HCT116 (cell line): ENCODE measurements around the gene HOMER2. TPM values are rescaled to one million over a fixed set of nuclear protein-coding genes. Genes with fewer than 3 reads are reported as not detected.

Source experiments
- ATAC-seq: fragments of 200-7000 bp; cut with Tn5 transposase; 2 replicates; pipeline ENCODE4 v1.9.1; 2020; ENCODE audit warnings: mild to moderate bottlenecking, moderate library complexity
- BruUV-seq: library from RNA; stranded (reverse); fragments of 400-500 nt; replicated peaks from 2 replicates; lab custom pipeline; 2021; lab: Mats Ljungman, UMichigan
- CTCF ChIA-PET: fragments of 300-600 bp; sonication (Branson Sonifier 250); formaldehyde crosslinking; loops from one replicate; lab custom pipeline; 2021; ENCODE audit warnings: antibody characterized with exemption; lab: Charles Lee
- POLR2A ChIA-PET: fragments of 300-600, 350-600 bp; sonication (Branson Sonifier 250); formaldehyde crosslinking; loops from one replicate; lab custom pipeline; 2021; ENCODE audit warnings: antibody characterized with exemption; lab: Charles Lee
- RAD21 ChIA-PET, 2 experiments: fragments of 300-600 bp; sonication (Branson Sonifier 250); formaldehyde crosslinking; loops; one replicate each; lab custom pipeline; 2023; ENCODE audit warnings: low total read pairs in 2 of 2; ENCODE audit not compliant: uncharacterized antibody in 2 of 2, unreplicated experiment in 2 of 2, low non-redundant PET in 1 of 2; lab: Charles Lee
- DNase-seq: peaks from one replicate; pipeline ENCODE4 v3.0.0-alpha.2; 2010; ENCODE audit warnings: low read depth, low spot score
- H2AFZ ChIP-seq: fragments of 200-600 bp; shearing (Covaris generic), sonication (generic); 2 replicates; pipeline ENCODE4 v1.6.1; 2017; ENCODE audit warnings: low read depth, mixed run types, mixed read lengths, antibody characterized with exemption, low read length; ENCODE audit not compliant: poor library complexity, severe bottlenecking
- H3K27ac ChIP-seq: 2 replicates; pipeline ENCODE4 v1.5.1; 2012; ENCODE audit warnings: low read depth, low read length
- H3K27me3 ChIP-seq: fragments of 200-600 bp; sonication (generic); 2 replicates; pipeline ENCODE4 v1.6.1; 2016; ENCODE audit warnings: mixed run types, low read length, mixed read lengths; ENCODE audit not compliant: insufficient read depth
- H3K36me3 ChIP-seq, 2 experiments: fragments of 200-500 bp in 1 of 2; fragments of 200-600 bp in 1 of 2; sonication (Bioruptor generic) in 1 of 2; sonication (generic) in 1 of 2; 2 replicates each; pipeline versions ENCODE4 v1.5.1 to v1.6.1; 2014 to 2016; ENCODE audit warnings: low read length in 2 of 2, inconsistent platforms in 1 of 2, mixed read lengths in 1 of 2, mixed run types in 1 of 2; ENCODE audit not compliant: insufficient read depth in 2 of 2, control insufficient read depth in 1 of 2
- H3K4me1 ChIP-seq, 2 experiments: fragments of 200-600 bp in 1 of 2; sonication (generic) in 1 of 2; 2 replicates each; pipeline versions ENCODE4 v1.5.1 to v1.6.1; 2012 to 2017; ENCODE audit warnings: low read length in 2 of 2, inconsistent platforms in 1 of 2, mild to moderate bottlenecking in 1 of 2, mixed read lengths in 1 of 2, mixed run types in 1 of 2, moderate library complexity in 1 of 2; ENCODE audit not compliant: insufficient read depth in 2 of 2, control insufficient read depth in 1 of 2
- H3K4me2 ChIP-seq: fragments of 200-600 bp; sonication (generic); 2 replicates; pipeline ENCODE4 v1.6.1; 2017; ENCODE audit warnings: mixed run types, low read length, mixed read lengths
- H3K4me3 ChIP-seq, 2 experiments: fragments of 200-600 bp in 1 of 2; sonication (generic) in 1 of 2; replicated peaks in 1 of 2; 2 replicates each; pipeline ENCODE4 v1.5.1; 2011 to 2016; ENCODE audit warnings: low read length in 2 of 2, control low read depth in 1 of 2, low read depth in 1 of 2, mild to moderate bottlenecking in 1 of 2, mixed read lengths in 1 of 2, mixed run types in 1 of 2
- H3K79me2 ChIP-seq: fragments of 200-600 bp; sonication (generic); 2 replicates; pipeline ENCODE4 v1.6.1; 2017; ENCODE audit warnings: mild to moderate bottlenecking, mixed run types, low read length, moderate library complexity, mixed read lengths; ENCODE audit not compliant: insufficient read depth
- H3K9ac ChIP-seq: fragments of 200-600 bp; sonication (generic); 2 replicates; pipeline ENCODE4 v1.6.1; 2016; ENCODE audit warnings: low read length, mixed read lengths
- H3K9me2 ChIP-seq: fragments of 200-600 bp; sonication (generic), shearing (Covaris generic); 2 replicates; pipeline ENCODE4 v1.6.1; 2017; ENCODE audit warnings: mixed run types, mild to moderate bottlenecking, moderate library complexity; ENCODE audit not compliant: insufficient read depth
- H3K9me3 ChIP-seq, 2 experiments: fragments of 200-500 bp in 1 of 2; fragments of 200-600 bp in 1 of 2; sonication (Bioruptor generic) in 1 of 2; sonication (generic) in 1 of 2; 2 replicates each; pipeline ENCODE4 v1.6.1; 2014 to 2017; ENCODE audit warnings: low read length in 2 of 2, mixed read lengths in 2 of 2, inconsistent platforms in 1 of 2, low read depth in 1 of 2, mild to moderate bottlenecking in 1 of 2, mixed run types in 1 of 2, moderate library complexity in 1 of 2; ENCODE audit not compliant: control insufficient read depth in 1 of 2, insufficient read depth in 1 of 2
- H4K20me1 ChIP-seq: fragments of 200-600 bp; sonication (generic), shearing (Covaris generic); 2 replicates; pipeline ENCODE4 v1.6.1; 2017; ENCODE audit warnings: mixed run types, mild to moderate bottlenecking, moderate library complexity; ENCODE audit not compliant: insufficient read depth
- ATF3 ChIP-seq: IDR thresholded peaks from 2 replicates; pipeline ENCODE4 v1.6.1; 2012
- CBX3 ChIP-seq: IDR thresholded peaks from 2 replicates; pipeline ENCODE4 v1.6.1; 2012; ENCODE audit warnings: low read depth
- CEBPB ChIP-seq: IDR thresholded peaks from 2 replicates; pipeline ENCODE4 v1.6.1; 2012; ENCODE audit warnings: low read depth
- EGR1 ChIP-seq: IDR thresholded peaks from 2 replicates; pipeline ENCODE4 v1.6.1; 2012; ENCODE audit warnings: low read depth
- ELF1 ChIP-seq: IDR thresholded peaks from 2 replicates; pipeline ENCODE4 v1.6.1; 2012; ENCODE audit warnings: low read depth, borderline replicate concordance
- EZH2phosphoT487 ChIP-seq: fragments of 200-600 bp; IDR thresholded peaks from 2 replicates; pipeline ENCODE4 v1.6.1; 2018; ENCODE audit warnings: antibody characterized with exemption, borderline replicate concordance
- FOSL1 ChIP-seq: IDR thresholded peaks from 2 replicates; pipeline ENCODE4 v1.6.1; 2012; ENCODE audit warnings: low read depth
- JUND ChIP-seq: IDR thresholded peaks from 2 replicates; pipeline ENCODE4 v1.6.1; 2012
- MAX ChIP-seq: IDR thresholded peaks from 2 replicates; pipeline ENCODE4 v1.6.1; 2012
- POLR2A ChIP-seq: IDR thresholded peaks from 2 replicates; pipeline ENCODE4 v1.7.0; 2011; ENCODE audit warnings: borderline replicate concordance; ENCODE audit not compliant: insufficient read depth, insufficient read length; ENCODE audit errors: extremely low read depth
- RAD21 ChIP-seq: IDR thresholded peaks from 2 replicates; pipeline ENCODE4 v1.6.1; 2012; ENCODE audit warnings: low read depth, mild to moderate bottlenecking
- REST ChIP-seq: IDR thresholded peaks from 2 replicates; pipeline ENCODE4 v1.6.1; 2012; ENCODE audit warnings: low read depth
- SIN3A ChIP-seq: IDR thresholded peaks from 2 replicates; pipeline ENCODE4 v1.6.1; 2012; ENCODE audit warnings: low read depth
- SP1 ChIP-seq: IDR thresholded peaks from 2 replicates; pipeline ENCODE4 v1.6.1; 2012; ENCODE audit warnings: low read depth
- YY1 ChIP-seq: IDR thresholded peaks from 2 replicates; pipeline ENCODE4 v1.6.1; 2011; ENCODE audit warnings: low read length, low read depth, moderate library complexity, mild to moderate bottlenecking; ENCODE audit not compliant: insufficient replicate concordance; ENCODE audit errors: extremely low read depth
- ZFX ChIP-seq: fragments of 450-650 bp; IDR thresholded peaks from 2 replicates; pipeline ENCODE4 v1.6.1; 2017
- ZNF274 ChIP-seq: fragments of 200-500 bp; sonication (Bioruptor generic); IDR thresholded peaks from 2 replicates; pipeline ENCODE4 v1.6.1; 2014; ENCODE audit warnings: mild to moderate bottlenecking, low read depth, low read length, inconsistent platforms
- intact Hi-C: fragments of 100-400 bp; cut with micrococcal nuclease; formaldehyde crosslinking; loops from 2 replicates; pipeline ENCODE4 v1.10.0; 2022
- total RNA-seq: library from RNA; stranded (reverse); gene quantifications from one replicate; pipeline ENCODE4 v1.2.1, GENCODE V29; 2021; ENCODE audit not compliant: unreplicated experiment
- TF ChIP-seq, protein P1 (sequence below): IDR thresholded peaks from 2 replicates; pipeline ENCODE4 v1.6.1; 2011; ENCODE audit warnings: mild to moderate bottlenecking, low read length, moderate library complexity; ENCODE audit not compliant: insufficient replicate concordance; ENCODE audit errors: extremely low read depth
- TF ChIP-seq, protein P2 (sequence below), 3 experiments: fragments of 200-600 bp in 1 of 3; sonication (generic) in 1 of 3; IDR thresholded peaks in 2 of 3; conservative IDR thresholded peaks in 1 of 3; 2 replicates each; pipeline ENCODE4 v1.5.1; 2012 to 2017; ENCODE audit warnings: low read depth in 2 of 3, low read length in 2 of 3, antibody characterized with exemption in 1 of 3, borderline replicate concordance in 1 of 3, control low read depth in 1 of 3, mild to moderate bottlenecking in 1 of 3, mixed read lengths in 1 of 3, mixed run types in 1 of 3, moderate library complexity in 1 of 3; ENCODE audit not compliant: insufficient read depth in 1 of 3

HOMER2 gene
- total RNA-seq, 1 experiment from 2014 or later = 3.9 TPM

DNA sequence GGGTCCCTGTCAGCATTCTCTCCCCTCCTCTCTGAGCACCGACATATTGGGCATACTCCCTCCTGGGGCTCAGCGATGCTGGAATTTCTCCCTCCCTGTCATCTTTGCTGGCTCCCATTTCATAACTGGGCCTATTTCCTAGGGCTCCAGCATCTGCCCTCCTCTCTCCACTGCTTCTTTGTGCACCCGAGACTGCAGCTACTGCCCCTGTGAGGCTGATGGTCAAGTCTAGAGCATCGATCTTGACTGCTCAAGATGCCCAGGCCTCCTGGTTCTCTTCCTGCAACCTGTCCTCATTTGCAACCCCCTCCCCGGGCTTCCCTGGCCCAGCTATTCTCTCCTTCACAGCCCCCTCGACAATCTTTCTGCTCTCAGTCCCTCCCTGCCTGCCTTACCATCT, 89.6 kb downstream of the HOMER2 start:
- no peaks in the 10 kb centered on the region for H3K36me3 ChIP-seq
- TF ChIP-seq ZFX = no peak
- TF ChIP-seq FOSL1 = no peak
- TF ChIP-seq, protein P1, sequence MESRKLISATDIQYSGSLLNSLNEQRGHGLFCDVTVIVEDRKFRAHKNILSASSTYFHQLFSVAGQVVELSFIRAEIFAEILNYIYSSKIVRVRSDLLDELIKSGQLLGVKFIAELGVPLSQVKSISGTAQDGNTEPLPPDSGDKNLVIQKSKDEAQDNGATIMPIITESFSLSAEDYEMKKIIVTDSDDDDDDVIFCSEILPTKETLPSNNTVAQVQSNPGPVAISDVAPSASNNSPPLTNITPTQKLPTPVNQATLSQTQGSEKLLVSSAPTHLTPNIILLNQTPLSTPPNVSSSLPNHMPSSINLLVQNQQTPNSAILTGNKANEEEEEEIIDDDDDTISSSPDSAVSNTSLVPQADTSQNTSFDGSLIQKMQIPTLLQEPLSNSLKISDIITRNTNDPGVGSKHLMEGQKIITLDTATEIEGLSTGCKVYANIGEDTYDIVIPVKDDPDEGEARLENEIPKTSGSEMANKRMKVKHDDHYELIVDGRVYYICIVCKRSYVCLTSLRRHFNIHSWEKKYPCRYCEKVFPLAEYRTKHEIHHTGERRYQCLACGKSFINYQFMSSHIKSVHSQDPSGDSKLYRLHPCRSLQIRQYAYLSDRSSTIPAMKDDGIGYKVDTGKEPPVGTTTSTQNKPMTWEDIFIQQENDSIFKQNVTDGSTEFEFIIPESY = no peak
- TF ChIP-seq EGR1 = no peak
- no peak for TF ChIP-seq CEBPB
- TF ChIP-seq YY1 = no peak
- TF ChIP-seq JUND = no peak
- TF ChIP-seq, protein P2, sequence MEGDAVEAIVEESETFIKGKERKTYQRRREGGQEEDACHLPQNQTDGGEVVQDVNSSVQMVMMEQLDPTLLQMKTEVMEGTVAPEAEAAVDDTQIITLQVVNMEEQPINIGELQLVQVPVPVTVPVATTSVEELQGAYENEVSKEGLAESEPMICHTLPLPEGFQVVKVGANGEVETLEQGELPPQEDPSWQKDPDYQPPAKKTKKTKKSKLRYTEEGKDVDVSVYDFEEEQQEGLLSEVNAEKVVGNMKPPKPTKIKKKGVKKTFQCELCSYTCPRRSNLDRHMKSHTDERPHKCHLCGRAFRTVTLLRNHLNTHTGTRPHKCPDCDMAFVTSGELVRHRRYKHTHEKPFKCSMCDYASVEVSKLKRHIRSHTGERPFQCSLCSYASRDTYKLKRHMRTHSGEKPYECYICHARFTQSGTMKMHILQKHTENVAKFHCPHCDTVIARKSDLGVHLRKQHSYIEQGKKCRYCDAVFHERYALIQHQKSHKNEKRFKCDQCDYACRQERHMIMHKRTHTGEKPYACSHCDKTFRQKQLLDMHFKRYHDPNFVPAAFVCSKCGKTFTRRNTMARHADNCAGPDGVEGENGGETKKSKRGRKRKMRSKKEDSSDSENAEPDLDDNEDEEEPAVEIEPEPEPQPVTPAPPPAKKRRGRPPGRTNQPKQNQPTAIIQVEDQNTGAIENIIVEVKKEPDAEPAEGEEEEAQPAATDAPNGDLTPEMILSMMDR (IDR thresholded peaks at IDR 0.05 in 2 of 3, conservative IDR thresholded peaks at IDR 0.05 in 1 of 3; ENCODE audit: borderline replicate concordance in 1 of 3, insufficient read depth in 1 of 3, low read depth in 2 of 3, low read length in 2 of 3) = no peak
- TF ChIP-seq SP1 = no peak
- TF ChIP-seq RAD21 = no peak
- TF ChIP-seq POLR2A = no peak
- TF ChIP-seq SIN3A = no peak
- no peak for TF ChIP-seq MAX
- no peak for TF ChIP-seq ATF3
- TF ChIP-seq CBX3 = no peak
- TF ChIP-seq REST = no peak
- TF ChIP-seq ELF1 = no peak
- TF ChIP-seq EZH2phosphoT487 = no peak
- no peak for TF ChIP-seq ZNF274
- BruUV-seq = no TSS peak
- ATAC-seq = no peak
- DNase-seq = no peak
- ChIA-PET CTCF (interaction anchor here (2.4 kb wide), 1 partner anchor 13 kb away, joined by 9 read pairs; no protein-coding TSS in a partner anchor), POLR2A (no interaction called here), RAD21 (no interaction called here)
- H2AFZ ChIP-seq = no peak overlapping the region
- H3K9me3 ChIP-seq = no peaks in the 10 kb centered on the region
- H3K27me3 ChIP-seq = no peaks in the 10 kb centered on the region
- H3K9me2 ChIP-seq = no peaks in the 10 kb centered on the region
- intact Hi-C loops = no loop called here
- H3K4me1 ChIP-seq = no peaks in the 10 kb centered on the region
- no peak overlapping the region for H3K4me3 ChIP-seq
- H4K20me1 ChIP-seq = no peaks in the 10 kb centered on the region
- no peaks in the 10 kb centered on the region for H3K79me2 ChIP-seq
- H3K27ac ChIP-seq = no peak overlapping the region
- H3K9ac ChIP-seq = no peak overlapping the region
- H3K4me2 ChIP-seq = no peak overlapping the region
